ENCODE results near the gene SINHCAF. TPM values are rescaled to one million over a fixed set of nuclear protein-coding genes. Genes with fewer than 3 reads are reported as not detected.

Gene SINHCAF
- total and polyA plus RNA-seq, 12 donors, result 5.7 to 16.9 (median 10.1) TPM

- Histone ChIP-seq H3K4me1 (no peaks in the 10 kb centered on the region), H3K4me3 (no peak overlapping the region), H3K27me3 (no peaks in the 10 kb centered on the region), H3K9me3 (no peaks in the 10 kb centered on the region), H3K36me3 (peaks cover 0 to 10% (median 0%) of the 10 kb centered on the region in 9 donors), H3K27ac (no peak overlapping the region)
- 98% methylated on average over 1 of the region's 1 CpG for WGBS, 2 donors
- intact Hi-C loops (cut with DNase I), result no loop called here
- no peak for TF ChIP-seq CTCF (IDR thresholded peaks at IDR 0.05)
- no peak for DNase-seq
- no peak for ATAC-seq
These were observed 16.7 kb downstream of the SINHCAF start for GRCh38 chr12:31309279-31309678.

GRCh38 chr12:31308116-31308515 is 17.8 kb downstream of the SINHCAF start:
- no peaks in the 10 kb centered on the region for H3K4me1 ChIP-seq
- H3K9me3 ChIP-seq, result no peaks in the 10 kb centered on the region
- peaks cover 0 to 21% (median 0%) of the 10 kb centered on the region in 9 donors for H3K36me3 ChIP-seq
- TF ChIP-seq CTCF (IDR thresholded peaks at IDR 0.05), result no peak
- intact Hi-C loops (cut with DNase I), result no loop called here
- H3K27me3 ChIP-seq, result no peaks in the 10 kb centered on the region
- ATAC-seq, result no peak
- H3K27ac ChIP-seq, result no peak overlapping the region
- no peak for DNase-seq
- 88 to 91% methylated on average over 7 of the region's 7 CpGs for WGBS, 2 donors
- H3K4me3 ChIP-seq, result no peak overlapping the region

DNA sequence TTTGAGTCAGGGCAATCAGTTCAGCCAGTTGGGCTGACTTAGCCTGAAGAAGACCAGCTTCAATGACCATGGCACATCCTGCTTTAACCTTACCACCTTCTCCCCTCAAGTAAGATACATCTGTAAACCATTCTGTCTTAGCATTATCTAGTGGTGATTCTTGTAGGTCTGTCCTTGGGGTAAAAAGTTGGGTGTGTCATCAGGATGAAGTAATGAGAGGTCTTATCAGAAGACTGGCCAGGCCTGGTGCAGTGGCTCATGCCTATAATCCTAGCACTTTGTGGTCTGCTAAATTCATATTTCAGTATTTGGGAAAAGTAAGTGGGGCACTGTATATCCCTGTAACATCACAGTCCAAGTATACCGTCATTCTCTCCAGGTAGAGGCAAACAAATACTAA is 19.1 kb downstream of the SINHCAF start:
- H3K4me3 ChIP-seq, result no peak overlapping the region
- no peaks in the 10 kb centered on the region for H3K27me3 ChIP-seq
- WGBS, 2 donors, result 93 to 97% methylated on average over 1 of the region's 1 CpG

GRCh38 chr12:31303466-31303865 is 22.5 kb downstream of the SINHCAF start:
- peaks cover 0 to 42% (median 0%) of the 10 kb centered on the region in 9 donors for H3K36me3 ChIP-seq
- peaks cover 0 to 3% (median 0%) of the 10 kb centered on the region in 9 donors for H3K4me1 ChIP-seq
- intact Hi-C loops (cut with DNase I), result no loop called here
- TF ChIP-seq CTCF (IDR thresholded peaks at IDR 0.05), result no peak
- no peak for ATAC-seq
- H3K27ac ChIP-seq, result no peak overlapping the region
- H3K4me3 ChIP-seq, result no peak overlapping the region
- H3K27me3 ChIP-seq, result no peaks in the 10 kb centered on the region
- WGBS, 2 donors, result 90 to 95% methylated on average over 5 of the region's 5 CpGs
- no peak for DNase-seq
- H3K9me3 ChIP-seq, result no peaks in the 10 kb centered on the region

More for the DNA sequence above, 19.1 kb downstream of the SINHCAF start:
- intact Hi-C loops (cut with DNase I), result no loop called here
- Histone ChIP-seq H3K4me1 (no peaks in the 10 kb centered on the region), H3K27ac (no peak overlapping the region), H3K9me3 (no peaks in the 10 kb centered on the region), H3K36me3 (peaks cover 0 to 32% (median 0%) of the 10 kb centered on the region in 9 donors)
- DNase-seq, result no peak
- ATAC-seq, result no peak
- TF ChIP-seq CTCF (IDR thresholded peaks at IDR 0.05), result no peak

Measured in heart right ventricle (tissue), 16 donors.